Subcutaneous adipose tissue (tissue), 4 donors: ENCODE measurements around the gene KCNMA1. TPM values are rescaled to one million over a fixed set of nuclear protein-coding genes. Genes with fewer than 3 reads are reported as not detected.

Experiments used
- CTCF ChIP-seq: fragments of 450-650 bp; IDR thresholded peaks from one replicate; pipeline ENCODE4 v1.5.1; 2016; ENCODE audit warnings: low read depth, mild to moderate bottlenecking, control low read depth, antibody characterized with exemption, moderate library complexity
- total RNA-seq, 4 donors: library from RNA; depleted of rRNA; stranded (reverse); fragments of >200 nt; gene quantifications; one replicate each; pipeline ENCODE4 v1.1.0, GENCODE V29; 2016

Gene KCNMA1
- total RNA-seq, 4 donors from 2014 or later = 10.3 to 91.5 (median 23.8) TPM

GRCh38 chr10:77550378-77550777, 87.2 kb downstream of the KCNMA1 start:
- TF ChIP-seq CTCF = no peak

- TF ChIP-seq CTCF = no peak
Measured at GRCh38 chr10:77548671-77549070, 88.9 kb downstream of the KCNMA1 start.

- no peak for TF ChIP-seq CTCF
Measured at GRCh38 chr10:77548157-77548556, 89.5 kb downstream of the KCNMA1 start.

- TF ChIP-seq CTCF = no peak
Measured at GRCh38 chr10:77547307-77548050, 90.1 kb downstream of the KCNMA1 start.

GRCh38 chr10:77546042-77546441, 91.6 kb downstream of the KCNMA1 start:
- no peak for TF ChIP-seq CTCF

- TF ChIP-seq CTCF = no peak
Measured at GRCh38 chr10:77545585-77545984, 92.0 kb downstream of the KCNMA1 start.

GRCh38 chr10:77544617-77545016, 93.0 kb downstream of the KCNMA1 start:
- TF ChIP-seq CTCF = no peak
